Measurements from ENCODE around the gene SULT1A2.
A peak's percentile ranks its signal among the peaks of the same experiment; 100 is the strongest.
"Not testable (repeated sequence)": the region's sequence is repeated elsewhere in the genome, so short reads cannot be mapped to it uniquely, and the experiment has no call there.

The SULT1A2 gene

GRCh38 chr16:28596840-28597691, at the start of gene SULT1A2:
TSS of gene SULT1A2 (minus strand) at chr16:28597050. CDS start at chr16:28595930, 1,120 bp downstream.
- DNase-seq, result no peak

- DNase-seq, result not testable (repeated sequence)
These were observed 43.1 kb upstream of the SULT1A2 start for GRCh38 chr16:28639959-28640358.

DNA sequence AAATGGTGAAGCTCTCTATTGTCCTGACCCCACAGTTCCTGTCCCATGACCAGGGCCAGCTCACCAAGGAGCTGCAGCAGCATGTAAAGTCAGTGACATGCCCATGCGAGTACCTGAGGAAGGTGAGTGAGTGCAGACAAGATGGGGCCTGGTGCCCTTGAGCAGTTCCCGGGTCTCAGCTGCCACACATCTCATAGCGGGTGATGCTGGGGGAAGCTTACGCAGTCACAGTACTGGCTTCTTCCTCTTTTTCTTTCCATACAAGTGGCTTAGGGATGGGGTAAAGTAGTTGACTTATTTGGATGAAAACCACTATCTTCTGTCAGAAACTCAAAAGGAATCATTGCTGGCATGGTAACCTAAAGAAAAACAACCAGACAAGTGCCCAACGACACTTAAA, 41.5 kb upstream of the SULT1A2 start:
- DNase-seq, result not testable (repeated sequence)

DNA sequence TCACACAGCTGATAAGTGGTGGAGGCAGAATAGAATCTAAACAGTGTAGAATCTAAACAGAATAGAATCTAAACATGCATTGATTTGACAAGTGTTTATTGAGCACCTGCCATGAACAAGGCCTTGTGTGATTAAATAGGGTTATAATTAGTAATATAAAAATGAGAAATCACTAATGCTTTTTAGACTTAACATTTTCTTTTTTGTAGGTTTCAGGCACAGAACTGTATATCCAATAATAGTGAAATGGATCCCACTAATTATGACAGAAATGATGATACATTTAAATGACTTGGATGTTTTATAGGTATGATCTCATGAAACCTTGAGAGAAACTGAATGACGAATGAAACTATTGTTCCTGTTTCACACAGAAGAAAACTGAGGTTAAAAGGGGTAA, 40.9 kb upstream of the SULT1A2 start, which contains the start of gene NPIPB8:
Gene NPIPB8 (plus strand): TSS at position 301 of the 400 bp plus-strand sequence. CDS start 296 bp downstream, outside the sequence.
- not testable (repeated sequence) for DNase-seq

DNA sequence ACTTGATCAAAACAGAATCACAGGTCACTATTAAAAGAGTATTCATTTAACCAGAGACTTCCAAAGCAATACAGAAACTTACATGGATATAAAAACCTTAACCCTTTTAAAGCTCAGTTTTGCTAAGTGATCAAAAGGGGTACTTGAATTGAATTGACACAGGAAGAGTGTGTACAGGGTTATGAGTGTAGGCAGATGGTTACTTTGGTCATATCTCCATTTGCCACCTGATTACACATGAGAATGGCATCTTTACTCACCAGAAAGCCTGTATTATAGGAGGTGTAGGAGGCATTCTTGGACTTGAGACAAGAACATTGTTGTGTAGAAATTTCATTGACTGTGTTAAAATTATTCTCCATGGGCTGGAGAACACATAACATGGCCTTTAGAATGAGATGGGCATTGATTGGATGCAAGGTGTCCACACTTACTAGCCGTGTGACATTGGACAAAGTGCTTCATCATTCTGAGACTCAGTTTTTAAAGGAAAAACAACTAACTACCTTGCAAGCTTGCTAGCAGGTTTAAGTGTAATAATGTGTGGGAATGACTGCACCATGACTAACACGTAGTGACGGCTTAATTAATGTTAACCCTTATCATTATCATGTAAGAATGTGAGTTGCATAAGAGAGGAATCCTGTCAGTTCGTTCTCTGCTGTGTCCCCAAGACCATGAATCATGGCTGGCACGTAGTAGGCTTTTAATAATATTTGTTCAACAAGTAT, 39.4 kb upstream of the SULT1A2 start:
- DNase-seq, result not testable (repeated sequence)

DNA sequence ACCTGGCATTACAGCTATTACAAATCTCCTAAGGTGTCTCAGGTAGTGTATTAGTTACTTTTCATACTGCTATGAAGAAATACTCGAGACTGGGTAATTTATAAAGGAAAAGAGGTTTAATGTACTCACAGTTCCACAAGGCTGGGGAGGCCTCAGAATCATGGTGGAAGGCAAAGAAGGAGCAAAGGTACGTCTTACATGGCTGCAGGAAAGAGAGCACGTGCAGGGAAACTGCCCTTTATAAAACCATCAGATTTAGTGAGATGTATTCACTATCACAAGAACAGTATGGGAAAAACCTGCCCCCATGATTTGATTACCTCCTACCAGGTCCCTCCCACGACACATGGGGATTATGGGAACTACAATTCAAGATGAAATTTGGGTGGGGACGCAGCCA, 34.1 kb upstream of the SULT1A2 start:
- not testable (repeated sequence) for DNase-seq

- DNase-seq, result peak; percentile 38
These were observed 26.4 kb upstream of the SULT1A2 start for GRCh38 chr16:28623172-28623711.

DNA sequence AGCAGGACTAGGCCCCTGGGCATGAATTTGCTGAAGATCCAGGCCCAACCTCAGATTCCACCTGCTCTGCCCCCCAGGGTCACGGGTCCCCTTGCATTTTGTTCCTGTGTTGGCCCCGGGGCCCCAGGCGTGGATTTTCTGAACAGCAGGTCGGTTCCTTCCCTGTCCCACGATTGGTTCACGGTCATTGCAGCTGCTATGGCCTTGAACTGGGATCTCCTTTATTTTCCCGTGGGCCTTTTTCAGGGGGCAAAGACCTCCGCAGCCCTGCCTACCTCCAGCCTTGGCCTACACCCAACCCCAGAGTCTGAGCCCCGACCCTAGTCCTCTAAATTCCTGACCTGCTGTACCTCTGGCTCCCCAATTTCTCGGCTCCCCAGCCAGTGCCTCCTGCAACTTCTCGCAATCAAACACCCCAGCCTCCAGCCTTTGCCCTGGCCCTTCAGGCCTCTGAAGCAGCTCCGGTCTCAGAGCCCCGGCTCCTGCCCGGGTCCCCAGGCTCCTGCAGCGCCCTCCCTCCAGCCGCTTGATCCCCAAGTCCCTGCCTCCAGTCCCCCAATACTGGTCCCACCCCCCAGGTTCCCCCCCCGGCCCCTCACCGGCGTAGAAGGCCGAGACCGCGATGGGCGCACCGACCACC, 25.8 kb upstream of the SULT1A2 start:
- DNase-seq, result not testable (repeated sequence)

DNA sequence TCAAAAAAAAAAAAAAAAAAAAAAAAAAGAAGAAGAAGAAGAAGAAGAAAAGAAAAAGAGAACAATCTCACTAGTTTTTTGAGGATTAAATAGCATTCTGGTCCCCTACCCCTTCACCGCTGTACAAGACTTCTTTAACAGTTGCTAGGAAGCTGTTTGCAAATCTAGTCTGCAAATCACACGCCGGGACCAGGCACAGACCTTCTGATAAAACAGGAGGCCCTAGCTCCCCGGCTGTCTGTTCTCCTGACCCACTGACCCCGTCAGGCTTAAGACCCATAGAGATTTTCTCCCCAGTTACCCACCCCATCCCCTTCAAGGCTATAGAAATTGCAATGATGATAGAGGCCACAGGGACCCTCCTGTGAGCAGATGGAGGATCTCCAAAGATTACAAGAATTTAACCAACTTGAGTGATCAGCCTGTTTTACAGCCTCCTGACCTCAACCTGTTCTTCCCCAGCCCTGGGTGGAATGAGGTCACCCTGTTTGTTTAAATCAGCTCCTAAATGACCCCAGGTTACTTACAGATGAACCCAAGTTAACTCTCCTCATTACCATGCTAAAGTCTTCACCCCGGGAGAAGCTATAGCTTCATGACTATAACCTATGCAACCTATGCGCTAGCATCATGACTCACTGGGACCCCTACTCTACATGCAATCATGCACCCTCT, 24.8 kb upstream of the SULT1A2 start:
- no peak for DNase-seq

DNA sequence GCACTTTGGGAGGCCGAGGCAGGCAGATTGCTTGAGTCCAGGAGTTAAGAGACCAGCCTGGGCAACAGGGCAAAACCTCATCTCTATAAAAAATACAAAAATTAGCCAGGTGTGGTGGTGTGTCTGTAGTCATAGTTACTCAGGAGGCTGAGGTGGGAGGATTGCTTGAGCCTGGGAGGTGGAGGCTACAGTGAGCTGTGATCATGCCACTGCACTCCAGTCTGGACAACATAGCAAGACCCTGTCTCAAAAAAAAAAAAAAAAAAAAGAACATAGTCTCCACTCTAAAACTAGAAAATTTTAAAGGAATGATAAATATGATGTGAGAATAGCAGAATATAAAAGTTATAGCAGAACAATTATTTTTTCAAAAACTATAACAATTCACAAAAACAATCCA, 23.5 kb upstream of the SULT1A2 start:
- DNase-seq, result not testable (repeated sequence)

GRCh38 chr16:28617874-28618273, 21.0 kb upstream of the SULT1A2 start:
- no peak for DNase-seq

DNA sequence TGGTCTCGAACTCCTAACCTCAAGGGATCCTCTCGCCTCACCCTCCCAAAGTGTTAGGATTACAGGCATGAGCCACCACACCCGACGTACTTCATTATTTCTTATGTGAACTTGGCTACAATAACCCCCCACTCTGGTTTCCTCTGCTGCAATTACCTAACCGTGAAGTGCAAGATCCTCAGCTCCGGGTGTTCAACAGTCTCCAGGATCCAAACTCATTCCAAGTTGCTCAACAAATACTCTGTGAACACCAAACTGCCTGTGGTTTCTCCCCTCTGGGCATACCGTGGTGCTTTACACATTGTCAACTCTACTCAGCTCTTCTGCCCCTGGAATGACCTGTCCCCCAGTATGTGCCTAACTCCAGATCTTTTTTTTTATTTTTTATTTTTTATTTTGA, 19.8 kb upstream of the SULT1A2 start:
- DNase-seq, result no peak

- DNase-seq, result not testable (repeated sequence)
These were observed 19.4 kb upstream of the SULT1A2 start for GRCh38 chr16:28616224-28616577.

DNA sequence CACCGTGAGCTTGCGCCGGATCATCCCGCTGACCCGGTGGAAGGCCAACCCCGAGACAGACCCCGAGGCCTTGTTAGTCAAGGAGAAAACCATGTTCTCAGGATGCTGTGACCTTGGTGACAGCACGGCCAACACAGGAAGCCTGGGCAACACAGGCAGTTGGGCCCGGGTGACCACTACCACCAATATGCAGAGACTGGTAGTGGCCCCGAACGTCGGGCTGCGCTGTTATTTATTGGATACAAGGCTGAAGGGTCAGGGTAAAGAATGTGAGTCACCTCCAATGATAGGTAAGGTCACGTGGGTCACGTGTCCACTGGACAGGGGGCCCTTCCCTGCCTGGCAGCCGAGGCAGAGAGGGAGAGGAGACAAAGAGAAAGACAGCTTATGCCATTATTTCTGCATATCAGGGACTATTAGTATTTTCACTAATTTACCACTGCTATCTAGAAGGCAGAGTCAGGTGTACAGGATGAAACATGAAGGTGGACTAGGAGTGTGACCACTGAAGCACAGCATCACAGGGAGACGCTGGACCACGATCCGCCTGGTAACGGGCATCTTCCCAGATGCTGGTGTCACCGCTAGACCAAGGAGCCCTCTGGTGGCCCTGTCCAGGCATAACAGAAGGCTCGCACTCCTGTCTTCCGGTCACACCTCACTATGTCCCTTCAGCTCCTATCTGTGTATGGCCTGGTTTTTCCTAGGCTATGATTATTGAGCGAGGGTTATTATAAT, 18.8 kb upstream of the SULT1A2 start:
- DNase-seq, result not testable (repeated sequence)

GRCh38 chr16:28614561-28614960, 17.7 kb upstream of the SULT1A2 start:
- DNase-seq, result not testable (repeated sequence)

GRCh38 chr16:28613912-28614311, 17.1 kb upstream of the SULT1A2 start:
- DNase-seq, result not testable (repeated sequence)

DNA sequence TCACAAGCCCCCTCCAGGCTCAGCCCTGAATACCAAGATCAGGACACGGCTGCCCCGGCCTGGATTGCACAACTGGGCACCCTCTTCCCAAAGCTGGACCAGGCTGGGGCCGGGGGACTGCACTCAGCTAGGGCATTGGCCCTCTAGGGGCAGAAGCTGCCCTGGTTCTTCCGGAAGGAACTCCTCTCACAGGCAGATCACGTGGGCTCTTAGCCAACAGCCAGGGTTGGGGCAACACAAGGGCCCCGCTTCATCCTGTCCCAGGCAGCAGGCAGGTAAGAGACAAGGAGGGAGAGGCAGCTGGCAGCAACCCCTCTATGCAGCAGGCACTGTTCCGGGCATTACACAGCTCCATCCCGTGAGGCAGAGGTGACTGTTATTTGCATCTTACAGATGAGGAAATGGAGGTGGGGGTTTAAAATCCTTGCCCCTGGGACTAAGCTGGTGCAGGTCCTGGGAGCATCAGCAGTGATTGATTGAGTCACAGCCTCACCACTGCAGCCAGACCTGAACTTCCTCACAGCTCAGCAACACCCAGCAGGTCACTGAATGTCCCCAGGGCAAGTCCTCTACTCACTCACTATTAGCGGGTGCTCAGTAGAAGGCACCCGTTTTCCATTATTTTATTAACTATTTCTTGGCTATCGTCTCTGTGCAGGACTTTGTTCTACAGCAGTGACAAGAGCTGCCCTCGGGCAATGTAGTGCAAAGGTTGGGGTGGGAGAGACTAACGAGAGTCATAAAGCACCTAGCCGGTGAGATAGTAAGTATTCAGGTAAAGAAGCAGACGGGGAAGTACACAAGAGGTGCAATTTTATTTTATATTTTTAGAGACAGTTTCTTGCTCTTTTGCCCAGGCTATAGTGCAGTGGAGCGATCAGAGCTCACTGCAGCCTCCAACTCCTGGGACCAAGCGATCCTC, 15.8 kb upstream of the SULT1A2 start:
- DNase-seq, result not testable (repeated sequence)

DNA sequence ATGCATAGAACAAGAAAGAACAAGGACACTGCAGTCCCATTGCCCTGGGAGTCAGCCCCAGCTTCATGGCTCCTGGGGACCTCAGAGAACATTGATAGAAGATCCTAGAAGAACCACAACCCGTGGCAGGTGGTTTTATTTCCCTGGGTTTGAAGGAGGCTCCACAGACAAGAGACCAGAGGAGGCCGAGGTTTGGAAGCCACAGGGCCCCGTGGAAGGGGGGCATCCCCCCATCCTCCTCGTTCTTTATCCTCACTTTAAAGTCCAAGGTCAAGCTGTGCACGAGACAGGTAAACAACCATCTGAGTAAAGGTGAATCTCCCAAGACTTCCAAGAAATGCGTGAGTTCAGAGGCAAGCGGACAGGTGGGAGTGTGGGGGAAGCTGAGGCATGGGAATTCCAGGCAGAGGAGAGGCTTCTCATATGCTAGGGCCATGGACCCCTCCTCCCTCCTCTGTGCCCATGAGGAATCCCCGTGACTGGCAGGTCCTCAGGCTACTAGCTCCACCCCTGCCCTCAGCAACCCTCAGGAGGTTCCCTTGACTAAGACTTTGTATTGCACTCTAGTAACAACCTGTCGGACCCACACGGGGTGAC, 13.8 kb upstream of the SULT1A2 start:
- DNase-seq, result no peak

- DNase-seq, result no peak
These were observed 13.1 kb upstream of the SULT1A2 start, which contains the start of gene SULT1A1 for GRCh38 chr16:28609631-28610594. TSS of gene SULT1A1 (minus strand) at chr16:28610044. CDS start at chr16:28608855, 1,189 bp downstream.

Data from NK-92 treated with Interleukin-12 subunit alpha and Interleukin-12 subunit beta, amount 100 ng/mL, for 24 hours (cell line).